ENCODE measurements around the gene EME1.
A peak's percentile ranks its signal among the peaks of the same experiment; 100 is the strongest.

Gene EME1

GRCh38 chr17:50348522-50349242, 24.3 kb upstream of the EME1 start:
- DNase-seq: no peak

GRCh38 chr17:50349243-50349600, 23.8 kb upstream of the EME1 start:
- no peak for DNase-seq

GRCh38 chr17:50350733-50351132, 22.3 kb upstream of the EME1 start:
- no peak for DNase-seq

GRCh38 chr17:50352072-50352692, 20.8 kb upstream of the EME1 start:
- no peak for DNase-seq

- no peak for DNase-seq
Observed at GRCh38 chr17:50352693-50353599, 20.1 kb upstream of the EME1 start.

GRCh38 chr17:50353600-50354195, 19.3 kb upstream of the EME1 start:
- no peak for DNase-seq

- DNase-seq: no peak
Observed at GRCh38 chr17:50354198-50354597, 18.8 kb upstream of the EME1 start.

GRCh38 chr17:50354776-50355175, 18.3 kb upstream of the EME1 start:
- DNase-seq: no peak

GRCh38 chr17:50355336-50355700, 17.7 kb upstream of the EME1 start:
- no peak for DNase-seq

- DNase-seq: no peak
Observed at GRCh38 chr17:50355701-50356341, 17.2 kb upstream of the EME1 start.

- no peak for DNase-seq
Observed at GRCh38 chr17:50356418-50356817, 16.6 kb upstream of the EME1 start.

- DNase-seq: no peak
Observed at GRCh38 chr17:50356892-50357510, 16.0 kb upstream of the EME1 start.

- no peak for DNase-seq
Observed at GRCh38 chr17:50358177-50358576, 14.9 kb upstream of the EME1 start.

GRCh38 chr17:50359005-50359699, 13.9 kb upstream of the EME1 start:
- DNase-seq: no peak

GRCh38 chr17:50359998-50360461, 13.0 kb upstream of the EME1 start:
- DNase-seq: no peak

- no peak for DNase-seq
Observed at GRCh38 chr17:50360486-50361115, 12.4 kb upstream of the EME1 start.

- DNase-seq: peak; percentile 57
Observed at GRCh38 chr17:50361561-50362480, 11.2 kb upstream of the EME1 start.

- no peak for DNase-seq
Observed at GRCh38 chr17:50362661-50363060, 10.4 kb upstream of the EME1 start.

GRCh38 chr17:50363217-50364060, 9.6 kb upstream of the EME1 start:
- no peak for DNase-seq
